H54 (cell line): ENCODE measurements around the gene SNRK.
A peak's percentile ranks its signal among the peaks of the same experiment; 100 is the strongest.

Experiments used
- DNase-seq: peaks from one replicate; pipeline ENCODE4 v3.0.0; 2011; ENCODE audit warnings: low spot score, mixed read lengths; ENCODE audit not compliant: insufficient read length
- FAIRE-seq: peaks from 3 replicates; lab custom pipeline; 2011; peaks lifted over from hg19 to GRCh38; lab: Jason Lieb, UNC
- POLR2A ChIP-seq: IDR thresholded peaks from 2 replicates; pipeline ENCODE4 v1.6.1; 2011; ENCODE audit warnings: low read depth, mild to moderate bottlenecking, low read length

SNRK gene

DNA sequence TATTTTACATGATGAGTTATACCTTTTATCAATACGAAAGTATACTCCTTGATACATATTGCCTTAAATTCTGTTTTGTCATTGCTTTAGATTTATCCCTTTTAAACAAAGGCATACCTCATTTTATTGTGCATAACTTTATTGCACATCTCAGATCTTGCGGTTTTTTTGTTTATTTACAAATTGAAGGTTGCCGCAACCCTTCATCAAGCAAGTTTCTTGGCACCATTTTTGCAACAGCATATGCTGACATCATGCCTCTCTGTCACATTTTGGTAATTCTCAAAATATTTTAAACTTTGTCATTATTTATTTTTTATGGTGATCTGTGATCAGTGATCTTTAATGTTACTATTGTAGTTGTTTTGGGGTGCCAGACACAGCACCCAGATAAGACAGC is 20.9 kb downstream of the SNRK start:
- DNase-seq (no peak), FAIRE-seq (no peak)
- TF ChIP-seq POLR2A: no peak

GRCh38 chr3:43307649-43308048 is 21.3 kb downstream of the SNRK start:
- peak; percentile 15 for FAIRE-seq
- TF ChIP-seq POLR2A: no peak

DNA sequence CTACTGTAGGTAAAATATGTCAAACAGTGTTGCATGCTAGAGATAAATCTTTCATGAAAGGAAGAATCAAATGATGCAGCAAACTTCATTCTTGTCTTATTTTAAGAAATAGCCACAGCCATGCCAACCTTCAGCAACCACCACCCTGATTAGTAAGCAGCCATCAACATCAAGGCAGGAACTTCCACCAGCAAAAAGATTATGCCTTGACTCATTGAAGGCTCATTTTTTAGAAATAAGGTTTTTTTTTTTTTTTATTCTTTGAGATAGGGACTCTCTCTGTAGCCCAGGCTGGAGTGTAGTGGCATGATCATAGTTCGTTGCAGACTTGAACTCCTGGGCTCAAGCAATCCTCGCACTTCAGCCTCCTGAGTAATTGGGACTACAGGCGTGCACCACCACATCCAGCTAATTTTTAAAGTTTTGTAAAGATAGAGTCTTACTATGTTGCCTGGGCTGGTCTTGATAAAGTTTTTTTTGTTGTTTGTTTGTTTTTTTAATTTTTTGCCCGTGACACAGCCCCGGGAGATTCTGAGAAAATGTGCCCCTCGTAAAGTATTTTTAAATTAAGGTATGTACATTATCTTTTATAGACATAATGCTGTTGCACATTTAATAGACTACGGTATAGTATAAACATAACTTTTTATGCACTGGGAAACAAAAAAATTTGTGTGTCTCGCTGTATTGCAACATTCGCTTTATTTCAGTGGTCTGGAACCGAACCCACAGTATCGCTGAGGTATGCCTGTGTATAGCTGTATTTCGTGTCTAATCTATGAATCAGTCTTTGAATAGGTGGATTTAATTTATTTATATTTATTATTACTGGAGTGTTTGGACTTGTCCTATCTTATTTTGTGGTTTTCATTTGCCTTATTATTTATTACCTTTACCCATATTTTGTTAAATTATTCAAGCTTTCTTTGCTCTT is 23.3 kb downstream of the SNRK start:
- TF ChIP-seq POLR2A: no peak
- no peak for FAIRE-seq

More at GRCh38 chr3:43307649-43308048, 21.3 kb downstream of the SNRK start:
- no peak for DNase-seq

GRCh38 chr3:43316783-43317460 is 30.6 kb downstream of the SNRK start:
- FAIRE-seq (no peak), DNase-seq (no peak)
- no peak for TF ChIP-seq POLR2A

More for the DNA sequence above, 23.3 kb downstream of the SNRK start:
- DNase-seq: no peak

DNA sequence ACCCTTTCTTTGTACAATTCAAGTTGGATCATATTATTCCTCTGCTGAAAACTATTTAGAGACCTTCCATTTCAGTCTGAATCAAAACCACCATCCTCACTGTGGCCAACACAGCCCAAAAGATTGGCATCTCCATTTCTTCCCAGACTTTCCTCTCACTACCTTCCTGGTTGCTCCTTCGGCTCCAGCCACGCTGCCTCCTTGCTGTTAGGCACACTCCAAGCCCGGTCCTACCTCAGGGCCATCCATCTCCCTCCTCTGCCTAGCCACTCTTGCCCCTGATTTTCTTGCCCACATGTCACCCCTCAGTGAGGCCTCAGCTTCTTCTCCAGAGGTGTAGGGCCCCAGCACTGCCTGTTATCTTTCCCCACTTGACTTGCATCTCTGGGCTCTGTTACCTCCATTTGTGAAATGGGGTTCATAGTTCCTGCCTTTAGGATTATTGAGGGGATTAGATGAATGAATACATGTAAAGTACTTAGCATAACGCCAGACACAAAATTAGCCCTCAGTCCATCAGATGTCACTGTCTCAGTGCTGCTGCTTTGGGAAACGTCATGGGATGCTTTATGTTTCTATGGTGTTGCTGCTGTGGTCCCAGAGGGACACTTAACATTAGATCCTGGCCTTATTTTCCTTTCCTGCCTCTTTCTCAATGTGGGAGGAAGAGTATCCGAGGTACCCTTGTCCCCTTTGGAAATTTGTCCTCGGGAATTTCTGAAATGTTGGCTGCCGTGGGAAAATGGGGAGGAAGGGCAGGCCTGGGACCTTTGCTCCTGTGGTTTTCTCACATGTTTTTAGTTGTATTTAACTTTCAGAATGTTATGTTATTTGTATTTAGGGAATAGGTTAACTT is 31.3 kb downstream of the SNRK start:
- no peak for DNase-seq
- no peak for TF ChIP-seq POLR2A
- FAIRE-seq: no peak

- FAIRE-seq (no peak), DNase-seq (no peak)
- no peak for TF ChIP-seq POLR2A
These were observed 33.0 kb downstream of the SNRK start for GRCh38 chr3:43319376-43319775.

DNA sequence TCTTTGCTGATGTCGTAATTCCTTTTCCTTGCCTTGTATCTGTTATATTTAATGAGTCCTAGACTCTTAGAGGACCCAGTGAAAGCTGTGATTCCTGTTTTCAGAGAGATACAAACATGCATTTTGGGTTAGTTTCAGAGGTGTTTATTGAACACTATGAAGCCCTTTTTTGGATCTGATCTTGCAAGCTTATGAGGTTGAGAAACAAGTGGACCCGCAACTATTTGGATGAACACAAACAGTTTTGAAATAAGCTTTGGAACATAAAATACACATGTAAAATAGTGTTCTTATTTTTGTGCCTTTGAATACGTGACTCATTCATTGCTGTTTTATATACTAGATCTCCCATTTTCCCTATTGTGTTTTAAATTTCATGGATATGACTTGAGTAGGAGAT is 33.5 kb downstream of the SNRK start:
- no peak for FAIRE-seq
- DNase-seq: no peak
- no peak for TF ChIP-seq POLR2A

DNA sequence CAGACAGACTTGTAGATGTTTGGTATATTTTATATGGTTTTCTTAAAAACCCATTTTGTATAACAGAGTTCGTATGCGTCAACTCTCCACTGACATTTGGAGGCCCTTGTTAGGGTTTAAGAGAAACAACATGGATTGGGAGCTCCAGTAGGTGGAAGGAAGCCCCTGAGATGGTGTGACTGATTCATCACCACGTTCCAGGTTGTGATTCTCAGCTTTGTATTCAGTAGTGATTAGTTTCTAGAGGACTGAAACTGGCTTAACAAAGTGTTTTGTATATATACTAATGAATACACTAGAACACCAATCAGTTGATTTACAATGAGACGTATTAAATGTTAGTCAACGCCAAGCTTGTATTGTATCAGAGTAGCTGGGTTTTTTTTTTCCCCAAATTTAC is 33.9 kb downstream of the SNRK start:
- DNase-seq (no peak), FAIRE-seq (no peak)
- TF ChIP-seq POLR2A: no peak

DNA sequence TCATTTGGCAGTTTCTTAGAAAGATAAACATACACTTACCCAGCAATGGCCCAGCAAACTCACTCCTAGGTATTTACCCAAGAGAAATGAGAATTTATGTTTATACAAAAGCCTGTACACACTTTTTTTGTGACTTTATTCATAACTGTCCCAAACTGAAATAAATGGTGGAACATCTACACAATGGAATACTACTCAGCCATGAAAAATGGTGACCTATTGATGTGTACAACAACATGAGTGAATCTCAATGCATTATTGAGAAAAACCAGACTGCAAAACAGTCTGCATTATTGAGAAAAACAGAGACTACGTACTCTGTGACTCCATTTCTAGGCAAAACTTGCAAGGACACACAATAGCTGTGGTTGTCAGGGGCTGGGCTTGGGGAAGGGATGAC is 37.2 kb downstream of the SNRK start:
- TF ChIP-seq POLR2A: no peak
- FAIRE-seq (no peak), DNase-seq (no peak)

DNA sequence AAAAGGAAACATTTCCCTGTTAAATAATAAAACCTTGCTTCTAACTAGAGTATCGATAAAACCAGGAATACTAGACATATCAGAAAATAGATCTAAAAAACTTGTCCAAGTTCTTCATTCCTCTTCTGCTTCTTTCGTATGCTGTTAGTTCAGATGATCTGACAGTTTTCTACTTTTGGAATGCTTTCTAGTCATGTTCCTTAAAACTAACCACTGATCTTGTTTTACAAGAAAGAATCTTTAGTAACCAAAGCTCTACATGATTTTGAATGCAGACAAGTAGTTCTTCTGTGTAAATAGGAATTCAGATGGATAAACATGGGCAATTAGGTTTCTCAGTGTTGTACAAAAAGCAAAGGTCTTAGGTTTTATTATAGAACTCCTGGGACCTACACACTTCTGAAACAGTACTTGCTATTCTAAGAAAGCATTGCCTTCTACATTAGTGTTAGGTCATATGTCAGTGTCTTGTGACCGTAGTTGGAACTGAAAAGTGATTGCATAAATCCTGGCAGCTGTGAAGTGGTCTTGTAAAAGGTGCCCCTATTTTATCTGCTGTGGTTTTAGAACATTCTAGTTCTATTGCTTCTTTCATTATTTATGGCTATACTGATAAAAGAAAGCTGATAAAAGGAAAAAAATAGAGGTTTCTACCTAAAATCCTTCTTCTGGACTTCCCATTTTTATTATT is 40.7 kb downstream of the SNRK start:
- DNase-seq: no peak
- peak; percentile 6 for FAIRE-seq
- TF ChIP-seq POLR2A: no peak

GRCh38 chr3:43327582-43327979 is 41.2 kb downstream of the SNRK start:
- TF ChIP-seq POLR2A: no peak
- FAIRE-seq (no peak), DNase-seq (no peak)

- no peak for TF ChIP-seq POLR2A
- no peak for FAIRE-seq
- no peak for DNase-seq
These were observed 42.3 kb downstream of the SNRK start for GRCh38 chr3:43328653-43329052.

DNA sequence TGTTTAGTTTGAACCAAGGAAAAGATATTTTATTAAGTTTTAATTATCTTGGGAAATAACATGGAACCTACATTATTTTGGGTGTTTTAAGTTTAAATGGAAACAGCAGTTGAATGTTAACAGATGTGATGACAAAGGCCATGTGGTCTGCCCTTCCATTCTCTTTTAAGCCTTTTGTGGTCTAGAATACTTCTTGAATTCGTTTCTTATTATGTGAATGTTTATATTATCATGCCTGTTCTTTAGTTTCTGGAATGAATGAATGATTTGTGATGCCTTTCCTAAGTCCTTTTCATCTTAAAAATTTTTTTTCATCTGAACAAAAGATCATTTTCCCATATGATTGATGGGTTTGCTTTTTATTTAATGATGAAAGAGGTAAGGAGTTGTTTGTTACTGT is 44.6 kb downstream of the SNRK start:
- no peak for FAIRE-seq

GRCh38 chr3:43331381-43331780 is 45.0 kb downstream of the SNRK start:
- FAIRE-seq: no peak
- no peak for DNase-seq
- no peak for TF ChIP-seq POLR2A

More for the DNA sequence above, 44.6 kb downstream of the SNRK start:
- no peak for DNase-seq
- no peak for TF ChIP-seq POLR2A
